ENCODE measurements around the gene PRPF6.

DNA sequence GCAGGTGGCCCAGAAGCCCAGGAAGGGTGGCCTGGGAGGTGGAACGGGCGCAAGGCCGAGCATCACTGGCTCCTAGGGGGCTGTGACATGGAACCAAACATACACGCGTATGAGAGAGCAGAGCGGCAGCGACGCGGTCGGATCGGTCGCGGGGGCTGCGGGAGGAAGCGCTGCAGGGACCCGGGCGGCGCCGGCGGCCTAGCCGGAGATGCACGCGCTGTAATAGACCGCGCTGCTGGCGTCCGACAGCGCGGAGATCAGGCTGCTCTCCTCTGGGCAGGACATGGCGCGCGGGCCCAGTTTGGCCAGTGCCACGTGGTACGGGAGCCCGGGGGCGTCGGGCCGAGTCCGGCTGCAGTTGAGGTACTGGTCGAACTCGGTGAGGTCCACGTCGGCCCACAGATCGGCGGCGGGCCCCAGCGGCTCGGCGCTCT is 67.1 kb downstream of the PRPF6 start:
- TF ChIP-seq, protein P1, sequence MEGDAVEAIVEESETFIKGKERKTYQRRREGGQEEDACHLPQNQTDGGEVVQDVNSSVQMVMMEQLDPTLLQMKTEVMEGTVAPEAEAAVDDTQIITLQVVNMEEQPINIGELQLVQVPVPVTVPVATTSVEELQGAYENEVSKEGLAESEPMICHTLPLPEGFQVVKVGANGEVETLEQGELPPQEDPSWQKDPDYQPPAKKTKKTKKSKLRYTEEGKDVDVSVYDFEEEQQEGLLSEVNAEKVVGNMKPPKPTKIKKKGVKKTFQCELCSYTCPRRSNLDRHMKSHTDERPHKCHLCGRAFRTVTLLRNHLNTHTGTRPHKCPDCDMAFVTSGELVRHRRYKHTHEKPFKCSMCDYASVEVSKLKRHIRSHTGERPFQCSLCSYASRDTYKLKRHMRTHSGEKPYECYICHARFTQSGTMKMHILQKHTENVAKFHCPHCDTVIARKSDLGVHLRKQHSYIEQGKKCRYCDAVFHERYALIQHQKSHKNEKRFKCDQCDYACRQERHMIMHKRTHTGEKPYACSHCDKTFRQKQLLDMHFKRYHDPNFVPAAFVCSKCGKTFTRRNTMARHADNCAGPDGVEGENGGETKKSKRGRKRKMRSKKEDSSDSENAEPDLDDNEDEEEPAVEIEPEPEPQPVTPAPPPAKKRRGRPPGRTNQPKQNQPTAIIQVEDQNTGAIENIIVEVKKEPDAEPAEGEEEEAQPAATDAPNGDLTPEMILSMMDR (IDR thresholded peaks at IDR 0.05 in 4 of 5, conservative IDR thresholded peaks at IDR 0.05 in 1 of 5): no peak
- no peak for TF ChIP-seq POLR2A (IDR thresholded peaks at IDR 0.05)

Data from gastrocnemius medialis (tissue), 4 donors.